CD4-positive, alpha-beta T cell treated with Interleukin-12 subunit alpha and Interleukin-12 subunit beta, for 1 hour (primary cell): ENCODE data around the gene RRP15.
A peak's percentile ranks its signal among the peaks of the same experiment; 100 is the strongest.

Experiments used
- DNase-seq: peaks from one replicate; pipeline ENCODE4 v3.0.0-alpha.2; 2020

The RRP15 gene

GRCh38 chr1:218364028-218364710, 79.1 kb downstream of the RRP15 start:
- DNase-seq: no peak

GRCh38 chr1:218365226-218365999, 80.3 kb downstream of the RRP15 start:
- no peak for DNase-seq

GRCh38 chr1:218366322-218367052, 81.4 kb downstream of the RRP15 start:
- no peak for DNase-seq

- no peak for DNase-seq
Measured at GRCh38 chr1:218367118-218367517, 82.0 kb downstream of the RRP15 start.

GRCh38 chr1:218368686-218369085, 83.6 kb downstream of the RRP15 start:
- no peak for DNase-seq

GRCh38 chr1:218369688-218370511, 84.8 kb downstream of the RRP15 start:
- DNase-seq: no peak

GRCh38 chr1:218371927-218372672, 87.0 kb downstream of the RRP15 start:
- no peak for DNase-seq

- no peak for DNase-seq
Measured at GRCh38 chr1:218374401-218375353, 89.6 kb downstream of the RRP15 start.

GRCh38 chr1:218376722-218377121, 91.6 kb downstream of the RRP15 start:
- no peak for DNase-seq

- peak; percentile 47 for DNase-seq
Measured at GRCh38 chr1:218377143-218377660, 92.1 kb downstream of the RRP15 start.

- no peak for DNase-seq
Measured at GRCh38 chr1:218380125-218380977, 95.3 kb downstream of the RRP15 start.

GRCh38 chr1:218382261-218382660, 97.2 kb downstream of the RRP15 start:
- no peak for DNase-seq

- no peak for DNase-seq
Measured at GRCh38 chr1:218383051-218383450, 98.0 kb downstream of the RRP15 start.

- DNase-seq: no peak
Measured at GRCh38 chr1:218383681-218384080, 98.6 kb downstream of the RRP15 start.

GRCh38 chr1:218384581-218384993, 99.5 kb downstream of the RRP15 start:
- no peak for DNase-seq
